ENCODE results near the gene RHBDD2. TPM values are rescaled to one million over a fixed set of nuclear protein-coding genes. Genes with fewer than 3 reads are reported as not detected.

The RHBDD2 gene
- total and polyA plus RNA-seq, 10 of the 15 experiments (the other 5 are each of a cell fraction or from before 2014, with no cell fraction given), result 3.9 to 39.8 (median 16.9) TPM

DNA sequence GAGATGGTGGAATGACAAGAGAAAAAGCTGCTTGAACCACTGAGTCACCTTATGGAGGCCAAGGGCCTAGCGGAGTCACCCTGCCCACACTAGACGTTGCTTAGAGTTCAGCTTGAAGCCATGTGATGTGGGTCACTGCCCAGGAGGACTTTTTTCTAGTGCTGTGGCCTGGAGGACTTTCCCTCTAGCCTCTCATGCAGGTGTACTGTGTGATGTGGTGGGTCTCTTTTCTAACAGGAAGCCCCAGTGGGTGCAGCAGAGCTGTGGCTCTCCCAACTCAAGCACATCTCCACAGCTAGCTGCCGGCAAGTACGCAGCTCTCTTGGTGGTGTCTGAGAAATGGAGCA, 49.7 kb downstream of the RHBDD2 start (continued):
- TF ChIP-seq, protein P1, sequence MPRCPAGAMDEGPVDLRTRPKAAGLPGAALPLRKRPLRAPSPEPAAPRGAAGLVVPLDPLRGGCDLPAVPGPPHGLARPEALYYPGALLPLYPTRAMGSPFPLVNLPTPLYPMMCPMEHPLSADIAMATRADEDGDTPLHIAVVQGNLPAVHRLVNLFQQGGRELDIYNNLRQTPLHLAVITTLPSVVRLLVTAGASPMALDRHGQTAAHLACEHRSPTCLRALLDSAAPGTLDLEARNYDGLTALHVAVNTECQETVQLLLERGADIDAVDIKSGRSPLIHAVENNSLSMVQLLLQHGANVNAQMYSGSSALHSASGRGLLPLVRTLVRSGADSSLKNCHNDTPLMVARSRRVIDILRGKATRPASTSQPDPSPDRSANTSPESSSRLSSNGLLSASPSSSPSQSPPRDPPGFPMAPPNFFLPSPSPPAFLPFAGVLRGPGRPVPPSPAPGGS (IDR thresholded peaks at IDR 0.05; ENCODE audit: borderline replicate concordance, insufficient read depth, low read depth, low read length, poor library complexity, severe bottlenecking), result peak; percentile 63
- TF ChIP-seq, protein P2, sequence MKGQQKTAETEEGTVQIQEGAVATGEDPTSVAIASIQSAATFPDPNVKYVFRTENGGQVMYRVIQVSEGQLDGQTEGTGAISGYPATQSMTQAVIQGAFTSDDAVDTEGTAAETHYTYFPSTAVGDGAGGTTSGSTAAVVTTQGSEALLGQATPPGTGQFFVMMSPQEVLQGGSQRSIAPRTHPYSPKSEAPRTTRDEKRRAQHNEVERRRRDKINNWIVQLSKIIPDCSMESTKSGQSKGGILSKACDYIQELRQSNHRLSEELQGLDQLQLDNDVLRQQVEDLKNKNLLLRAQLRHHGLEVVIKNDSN (IDR thresholded peaks at IDR 0.05; ENCODE audit: borderline replicate concordance, extremely low read length, insufficient read depth, low read depth, low read length), result peak; percentile 5
- TF ChIP-seq POLR2AphosphoS5 (IDR thresholded peaks at IDR 0.05; ENCODE audit: low read length) (no peak), RFX5 (IDR thresholded peaks at IDR 0.05; ENCODE audit: low read depth, low read length) (no peak), CHD2 (IDR thresholded peaks at IDR 0.05; ENCODE audit: borderline replicate concordance, low read depth, low read length) (no peak), MYB (IDR thresholded peaks at IDR 0.05; ENCODE audit: borderline replicate concordance, low read depth, low read length) (no peak), POU2F2 (IDR thresholded peaks at IDR 0.05; ENCODE audit: borderline replicate concordance, low read depth, low read length) (no peak; the same call in 2 of the 3 replicates), MYC (IDR thresholded peaks at IDR 0.05; ENCODE audit: insufficient read depth, insufficient read length, insufficient replicate concordance, low read length, severe bottlenecking) (no peak), KAT2A (conservative IDR thresholded peaks at IDR 0.05; ENCODE audit: control insufficient read depth, low read depth, low read length) (no peak), SMAD1 (IDR thresholded peaks at IDR 0.05; ENCODE audit: low read depth, partially characterized antibody) (no peak), SMC3 (IDR thresholded peaks at IDR 0.05; ENCODE audit: borderline replicate concordance, low read length) (no peak), HCFC1 (IDR thresholded peaks at IDR 0.05; ENCODE audit: low read length) (no peak), RCOR1 (conservative IDR thresholded peaks at IDR 0.05; ENCODE audit: low read depth, low read length) (no peak), BMI1 (IDR thresholded peaks at IDR 0.05; ENCODE audit: borderline replicate concordance) (no peak), BACH1 (IDR thresholded peaks at IDR 0.05; ENCODE audit: borderline replicate concordance) (no peak), PAX5 (IDR thresholded peaks at IDR 0.05; ENCODE audit: borderline replicate concordance, low read depth, low read length) (peak; percentile 86)
- TF ChIP-seq, protein P3, sequence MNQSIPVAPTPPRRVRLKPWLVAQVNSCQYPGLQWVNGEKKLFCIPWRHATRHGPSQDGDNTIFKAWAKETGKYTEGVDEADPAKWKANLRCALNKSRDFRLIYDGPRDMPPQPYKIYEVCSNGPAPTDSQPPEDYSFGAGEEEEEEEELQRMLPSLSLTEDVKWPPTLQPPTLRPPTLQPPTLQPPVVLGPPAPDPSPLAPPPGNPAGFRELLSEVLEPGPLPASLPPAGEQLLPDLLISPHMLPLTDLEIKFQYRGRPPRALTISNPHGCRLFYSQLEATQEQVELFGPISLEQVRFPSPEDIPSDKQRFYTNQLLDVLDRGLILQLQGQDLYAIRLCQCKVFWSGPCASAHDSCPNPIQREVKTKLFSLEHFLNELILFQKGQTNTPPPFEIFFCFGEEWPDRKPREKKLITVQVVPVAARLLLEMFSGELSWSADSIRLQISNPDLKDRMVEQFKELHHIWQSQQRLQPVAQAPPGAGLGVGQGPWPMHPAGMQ (IDR thresholded peaks at IDR 0.05; ENCODE audit: borderline replicate concordance), result no peak
- TF ChIP-seq, protein P4, sequence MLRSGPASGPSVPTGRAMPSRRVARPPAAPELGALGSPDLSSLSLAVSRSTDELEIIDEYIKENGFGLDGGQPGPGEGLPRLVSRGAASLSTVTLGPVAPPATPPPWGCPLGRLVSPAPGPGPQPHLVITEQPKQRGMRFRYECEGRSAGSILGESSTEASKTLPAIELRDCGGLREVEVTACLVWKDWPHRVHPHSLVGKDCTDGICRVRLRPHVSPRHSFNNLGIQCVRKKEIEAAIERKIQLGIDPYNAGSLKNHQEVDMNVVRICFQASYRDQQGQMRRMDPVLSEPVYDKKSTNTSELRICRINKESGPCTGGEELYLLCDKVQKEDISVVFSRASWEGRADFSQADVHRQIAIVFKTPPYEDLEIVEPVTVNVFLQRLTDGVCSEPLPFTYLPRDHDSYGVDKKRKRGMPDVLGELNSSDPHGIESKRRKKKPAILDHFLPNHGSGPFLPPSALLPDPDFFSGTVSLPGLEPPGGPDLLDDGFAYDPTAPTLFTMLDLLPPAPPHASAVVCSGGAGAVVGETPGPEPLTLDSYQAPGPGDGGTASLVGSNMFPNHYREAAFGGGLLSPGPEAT (IDR thresholded peaks at IDR 0.05; ENCODE audit: low read depth), result no peak
- TF ChIP-seq, protein P5, sequence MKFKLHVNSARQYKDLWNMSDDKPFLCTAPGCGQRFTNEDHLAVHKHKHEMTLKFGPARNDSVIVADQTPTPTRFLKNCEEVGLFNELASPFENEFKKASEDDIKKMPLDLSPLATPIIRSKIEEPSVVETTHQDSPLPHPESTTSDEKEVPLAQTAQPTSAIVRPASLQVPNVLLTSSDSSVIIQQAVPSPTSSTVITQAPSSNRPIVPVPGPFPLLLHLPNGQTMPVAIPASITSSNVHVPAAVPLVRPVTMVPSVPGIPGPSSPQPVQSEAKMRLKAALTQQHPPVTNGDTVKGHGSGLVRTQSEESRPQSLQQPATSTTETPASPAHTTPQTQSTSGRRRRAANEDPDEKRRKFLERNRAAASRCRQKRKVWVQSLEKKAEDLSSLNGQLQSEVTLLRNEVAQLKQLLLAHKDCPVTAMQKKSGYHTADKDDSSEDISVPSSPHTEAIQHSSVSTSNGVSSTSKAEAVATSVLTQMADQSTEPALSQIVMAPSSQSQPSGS (IDR thresholded peaks at IDR 0.05; ENCODE audit: low read length), result peak; percentile 54; the same call in 1 of the 2 replicates
- TF ChIP-seq, protein P6, sequence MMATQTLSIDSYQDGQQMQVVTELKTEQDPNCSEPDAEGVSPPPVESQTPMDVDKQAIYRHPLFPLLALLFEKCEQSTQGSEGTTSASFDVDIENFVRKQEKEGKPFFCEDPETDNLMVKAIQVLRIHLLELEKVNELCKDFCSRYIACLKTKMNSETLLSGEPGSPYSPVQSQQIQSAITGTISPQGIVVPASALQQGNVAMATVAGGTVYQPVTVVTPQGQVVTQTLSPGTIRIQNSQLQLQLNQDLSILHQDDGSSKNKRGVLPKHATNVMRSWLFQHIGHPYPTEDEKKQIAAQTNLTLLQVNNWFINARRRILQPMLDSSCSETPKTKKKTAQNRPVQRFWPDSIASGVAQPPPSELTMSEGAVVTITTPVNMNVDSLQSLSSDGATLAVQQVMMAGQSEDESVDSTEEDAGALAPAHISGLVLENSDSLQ (IDR thresholded peaks at IDR 0.05), result no peak

Data from GM12878 (cell line).